ENCODE data around the gene PKIG.
"Not testable (repeated sequence)": the region's sequence is repeated elsewhere in the genome, so short reads cannot be mapped to it uniquely, and the experiment has no call there.

PKIG gene

GRCh38 chr20:44581515-44581914 is 864 bp upstream of the PKIG start:
- Mint-ChIP-seq H3K9me3 (no peaks in the 10 kb centered on the region), H3K27ac (no peak overlapping the region), H3K36me3 (ENCODE audit: low read depth) (no peaks in the 10 kb centered on the region), H3K27me3 (ENCODE audit: low read depth) (no peaks in the 10 kb centered on the region), H3K4me1 (ENCODE audit: low read depth) (peaks cover 22% of the 10 kb centered on the region), H3K4me3 (no peak overlapping the region)

GRCh38 chr20:44583157-44583556 is 778 bp downstream of the PKIG start:
- H3K4me3 Mint-ChIP-seq, result no peak overlapping the region
- H3K36me3 Mint-ChIP-seq (ENCODE audit: low read depth), result no peaks in the 10 kb centered on the region
- no peak overlapping the region for H3K27ac Mint-ChIP-seq
- H3K27me3 Mint-ChIP-seq (ENCODE audit: low read depth), result no peaks in the 10 kb centered on the region
- no peaks in the 10 kb centered on the region for H3K9me3 Mint-ChIP-seq
- peaks cover 14% of the 10 kb centered on the region for H3K4me1 Mint-ChIP-seq (ENCODE audit: low read depth)

- H3K4me3 Mint-ChIP-seq, result no peak overlapping the region
- H3K27me3 Mint-ChIP-seq (ENCODE audit: low read depth), result no peaks in the 10 kb centered on the region
- no peak overlapping the region for H3K27ac Mint-ChIP-seq
- no peaks in the 10 kb centered on the region for H3K36me3 Mint-ChIP-seq (ENCODE audit: low read depth)
- peaks cover 14% of the 10 kb centered on the region for H3K4me1 Mint-ChIP-seq (ENCODE audit: low read depth)
- no peaks in the 10 kb centered on the region for H3K9me3 Mint-ChIP-seq
Measured at GRCh38 chr20:44584162-44584561, 1.8 kb downstream of the PKIG start.

- Mint-ChIP-seq H3K4me1 (ENCODE audit: low read depth) (peaks cover 11% of the 10 kb centered on the region), H3K4me3 (no peak overlapping the region), H3K27me3 (ENCODE audit: low read depth) (no peaks in the 10 kb centered on the region), H3K9me3 (no peaks in the 10 kb centered on the region), H3K27ac (peak overlapping the region; percentile 65), H3K36me3 (ENCODE audit: low read depth) (no peaks in the 10 kb centered on the region)
Measured at GRCh38 chr20:44585057-44585963, 2.9 kb downstream of the PKIG start.

- Mint-ChIP-seq H3K4me3 (no peak overlapping the region), H3K27me3 (ENCODE audit: low read depth) (no peaks in the 10 kb centered on the region), H3K4me1 (ENCODE audit: low read depth) (peaks cover 7% of the 10 kb centered on the region), H3K9me3 (no peaks in the 10 kb centered on the region), H3K36me3 (ENCODE audit: low read depth) (no peaks in the 10 kb centered on the region), H3K27ac (no peak overlapping the region)
Measured at GRCh38 chr20:44586289-44586911, 4.0 kb downstream of the PKIG start.

GRCh38 chr20:44587035-44587980 is 4.9 kb downstream of the PKIG start:
- Mint-ChIP-seq H3K36me3 (ENCODE audit: low read depth) (no peaks in the 10 kb centered on the region), H3K9me3 (no peaks in the 10 kb centered on the region), H3K4me3 (no peak overlapping the region), H3K27me3 (ENCODE audit: low read depth) (no peaks in the 10 kb centered on the region), H3K27ac (no peak overlapping the region), H3K4me1 (ENCODE audit: low read depth) (peaks cover 2% of the 10 kb centered on the region)

- not testable (repeated sequence) for H3K9me3 Mint-ChIP-seq; H3K27me3 Mint-ChIP-seq (ENCODE audit: low read depth); H3K36me3 Mint-ChIP-seq (ENCODE audit: low read depth); H3K27ac Mint-ChIP-seq; H3K4me1 Mint-ChIP-seq (ENCODE audit: low read depth); H3K4me3 Mint-ChIP-seq
Measured at GRCh38 chr20:44588321-44588720, 5.9 kb downstream of the PKIG start.

GRCh38 chr20:44589537-44589936 is 7.2 kb downstream of the PKIG start:
- no peak overlapping the region for H3K4me3 Mint-ChIP-seq
- peaks cover 2% of the 10 kb centered on the region for H3K4me1 Mint-ChIP-seq (ENCODE audit: low read depth)
- H3K9me3 Mint-ChIP-seq, result no peaks in the 10 kb centered on the region
- no peaks in the 10 kb centered on the region for H3K27me3 Mint-ChIP-seq (ENCODE audit: low read depth)
- no peak overlapping the region for H3K27ac Mint-ChIP-seq
- no peaks in the 10 kb centered on the region for H3K36me3 Mint-ChIP-seq (ENCODE audit: low read depth)

- no peaks in the 10 kb centered on the region for H3K4me1 Mint-ChIP-seq (ENCODE audit: low read depth)
- H3K9me3 Mint-ChIP-seq, result no peaks in the 10 kb centered on the region
- no peaks in the 10 kb centered on the region for H3K27me3 Mint-ChIP-seq (ENCODE audit: low read depth)
- no peaks in the 10 kb centered on the region for H3K36me3 Mint-ChIP-seq (ENCODE audit: low read depth)
- no peak overlapping the region for H3K27ac Mint-ChIP-seq
- H3K4me3 Mint-ChIP-seq, result no peak overlapping the region
Measured at GRCh38 chr20:44590980-44591778, 8.8 kb downstream of the PKIG start.

- no peak overlapping the region for H3K4me3 Mint-ChIP-seq
- H3K9me3 Mint-ChIP-seq, result no peaks in the 10 kb centered on the region
- H3K27ac Mint-ChIP-seq, result no peak overlapping the region
- no peaks in the 10 kb centered on the region for H3K27me3 Mint-ChIP-seq (ENCODE audit: low read depth)
- no peaks in the 10 kb centered on the region for H3K36me3 Mint-ChIP-seq (ENCODE audit: low read depth)
- H3K4me1 Mint-ChIP-seq (ENCODE audit: low read depth), result no peaks in the 10 kb centered on the region
Measured at GRCh38 chr20:44592366-44592765, 10.0 kb downstream of the PKIG start.

GRCh38 chr20:44593751-44594150 is 11.4 kb downstream of the PKIG start:
- Mint-ChIP-seq H3K9me3 (no peaks in the 10 kb centered on the region), H3K36me3 (ENCODE audit: low read depth) (no peaks in the 10 kb centered on the region), H3K27me3 (ENCODE audit: low read depth) (no peaks in the 10 kb centered on the region), H3K27ac (no peak overlapping the region), H3K4me3 (no peak overlapping the region), H3K4me1 (ENCODE audit: low read depth) (peaks cover 9% of the 10 kb centered on the region)

- peak overlapping the region; percentile 47 for H3K27ac Mint-ChIP-seq
- no peaks in the 10 kb centered on the region for H3K36me3 Mint-ChIP-seq (ENCODE audit: low read depth)
- H3K4me3 Mint-ChIP-seq, result no peak overlapping the region
- no peaks in the 10 kb centered on the region for H3K27me3 Mint-ChIP-seq (ENCODE audit: low read depth)
- no peaks in the 10 kb centered on the region for H3K9me3 Mint-ChIP-seq
- H3K4me1 Mint-ChIP-seq (ENCODE audit: low read depth), result peaks cover 12% of the 10 kb centered on the region
Measured at GRCh38 chr20:44594730-44595129, 12.4 kb downstream of the PKIG start.

- peaks cover 14% of the 10 kb centered on the region for H3K4me1 Mint-ChIP-seq (ENCODE audit: low read depth)
- no peak overlapping the region for H3K4me3 Mint-ChIP-seq
Measured at GRCh38 chr20:44596010-44596409, 13.6 kb downstream of the PKIG start.

GRCh38 chr20:44596876-44597275 is 14.5 kb downstream of the PKIG start:
- H3K27me3 Mint-ChIP-seq (ENCODE audit: low read depth), result no peaks in the 10 kb centered on the region
- no peak overlapping the region for H3K4me3 Mint-ChIP-seq
- H3K36me3 Mint-ChIP-seq (ENCODE audit: low read depth), result no peaks in the 10 kb centered on the region
- H3K9me3 Mint-ChIP-seq, result no peaks in the 10 kb centered on the region
- H3K4me1 Mint-ChIP-seq (ENCODE audit: low read depth), result peaks cover 14% of the 10 kb centered on the region
- H3K27ac Mint-ChIP-seq, result no peak overlapping the region

More at GRCh38 chr20:44596010-44596409, 13.6 kb downstream of the PKIG start:
- H3K36me3 Mint-ChIP-seq (ENCODE audit: low read depth), result no peaks in the 10 kb centered on the region
- H3K9me3 Mint-ChIP-seq, result no peaks in the 10 kb centered on the region
- no peaks in the 10 kb centered on the region for H3K27me3 Mint-ChIP-seq (ENCODE audit: low read depth)
- no peak overlapping the region for H3K27ac Mint-ChIP-seq
